Cardiac fibroblast (primary cell): ENCODE measurements around the gene CCDC102A.
"Not testable (repeated sequence)": the region's sequence is repeated elsewhere in the genome, so short reads cannot be mapped to it uniquely, and the experiment has no call there.

Experiments
- DNase-seq, 2 donors: peaks; one replicate each; pipeline versions ENCODE4 v3.0.0 to v3.0.0-alpha.2; 2010; ENCODE audit warnings: low read depth in 2 of 2
- H3K4me3 ChIP-seq, 2 donors: replicated peaks in 1 of 2; 1 replicate in 1 of 2; 2 replicates in 1 of 2; pipeline ENCODE4 v1.5.1; 2011; ENCODE audit warnings: low read depth in 2 of 2, low read length in 2 of 2, mild to moderate bottlenecking in 2 of 2, moderate library complexity in 1 of 2
- TF ChIP-seq, protein P1 (sequence below): IDR thresholded peaks from one replicate; pipeline ENCODE4 v1.5.1; 2011; ENCODE audit warnings: low read depth, mild to moderate bottlenecking, low read length, inconsistent platforms

Gene CCDC102A

DNA sequence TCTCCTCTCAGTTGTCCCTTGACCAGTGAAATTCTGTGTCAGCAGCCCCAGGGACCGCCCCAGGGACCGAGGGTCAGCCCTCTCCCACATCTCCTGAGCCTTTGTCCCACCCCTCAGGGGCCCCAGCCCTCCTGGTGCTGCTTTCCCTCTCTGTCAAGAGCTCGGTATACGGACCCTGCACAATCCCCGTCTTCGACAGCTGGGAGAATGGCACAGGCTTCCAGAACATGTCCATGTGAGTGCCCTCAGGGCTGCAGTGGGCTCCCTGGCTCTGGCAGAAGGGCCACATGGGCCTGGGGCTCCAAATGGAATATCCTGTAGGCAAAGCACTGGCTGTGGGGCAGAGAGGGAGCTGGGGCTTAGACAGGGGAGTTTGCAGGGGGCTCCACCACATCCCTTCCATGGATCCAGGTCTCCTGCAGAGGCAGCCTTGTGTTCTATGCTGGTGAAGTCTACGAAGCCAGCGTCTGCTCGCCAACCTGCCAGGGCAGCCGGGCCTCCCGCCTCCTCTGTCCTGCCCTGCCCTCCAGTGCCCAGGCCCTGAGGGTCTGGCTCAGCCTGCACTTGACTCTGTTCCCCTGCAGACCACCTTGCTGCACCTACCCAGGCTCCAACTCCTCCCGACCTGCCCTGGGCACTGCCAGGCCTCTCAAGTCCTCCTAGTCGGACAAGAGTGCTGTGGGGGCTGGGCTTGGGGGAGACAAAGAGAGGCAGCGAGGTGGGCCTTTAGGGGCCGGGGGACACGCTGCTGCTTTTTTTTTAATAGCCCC lies 34.1 kb upstream of the CCDC102A start:
- no peak overlapping the region for H3K4me3 ChIP-seq
- TF ChIP-seq, protein P1, sequence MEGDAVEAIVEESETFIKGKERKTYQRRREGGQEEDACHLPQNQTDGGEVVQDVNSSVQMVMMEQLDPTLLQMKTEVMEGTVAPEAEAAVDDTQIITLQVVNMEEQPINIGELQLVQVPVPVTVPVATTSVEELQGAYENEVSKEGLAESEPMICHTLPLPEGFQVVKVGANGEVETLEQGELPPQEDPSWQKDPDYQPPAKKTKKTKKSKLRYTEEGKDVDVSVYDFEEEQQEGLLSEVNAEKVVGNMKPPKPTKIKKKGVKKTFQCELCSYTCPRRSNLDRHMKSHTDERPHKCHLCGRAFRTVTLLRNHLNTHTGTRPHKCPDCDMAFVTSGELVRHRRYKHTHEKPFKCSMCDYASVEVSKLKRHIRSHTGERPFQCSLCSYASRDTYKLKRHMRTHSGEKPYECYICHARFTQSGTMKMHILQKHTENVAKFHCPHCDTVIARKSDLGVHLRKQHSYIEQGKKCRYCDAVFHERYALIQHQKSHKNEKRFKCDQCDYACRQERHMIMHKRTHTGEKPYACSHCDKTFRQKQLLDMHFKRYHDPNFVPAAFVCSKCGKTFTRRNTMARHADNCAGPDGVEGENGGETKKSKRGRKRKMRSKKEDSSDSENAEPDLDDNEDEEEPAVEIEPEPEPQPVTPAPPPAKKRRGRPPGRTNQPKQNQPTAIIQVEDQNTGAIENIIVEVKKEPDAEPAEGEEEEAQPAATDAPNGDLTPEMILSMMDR: no peak
- DNase-seq: no peak

DNA sequence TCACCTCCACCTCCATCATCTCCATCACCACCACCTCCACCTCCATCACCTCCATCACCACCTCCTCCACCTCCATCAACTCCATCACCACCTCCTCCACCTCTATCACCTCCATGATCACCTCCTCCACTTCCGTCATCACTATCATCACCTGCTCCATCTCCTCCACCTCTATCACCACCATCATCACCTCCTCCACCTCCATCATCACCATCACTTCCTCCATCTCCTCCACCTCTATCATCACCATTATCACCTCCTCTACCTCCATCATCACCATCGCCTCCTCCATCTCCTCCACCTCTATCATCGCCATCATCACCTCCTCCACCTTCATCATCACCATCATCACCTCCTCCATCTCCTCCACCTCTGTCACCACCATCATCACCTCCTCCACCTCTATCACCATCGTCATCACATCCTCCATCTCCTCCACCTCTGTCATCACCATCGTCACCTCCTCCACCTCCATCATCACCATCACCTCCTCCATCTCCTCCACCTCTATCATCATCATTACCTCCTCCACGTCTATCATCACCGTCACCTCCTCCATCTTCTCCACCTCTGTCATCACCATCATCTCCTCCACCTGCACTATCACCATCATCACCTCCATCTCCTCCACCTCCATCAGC lies 33.1 kb upstream of the CCDC102A start:
- TF ChIP-seq, protein P1: no peak

DNA sequence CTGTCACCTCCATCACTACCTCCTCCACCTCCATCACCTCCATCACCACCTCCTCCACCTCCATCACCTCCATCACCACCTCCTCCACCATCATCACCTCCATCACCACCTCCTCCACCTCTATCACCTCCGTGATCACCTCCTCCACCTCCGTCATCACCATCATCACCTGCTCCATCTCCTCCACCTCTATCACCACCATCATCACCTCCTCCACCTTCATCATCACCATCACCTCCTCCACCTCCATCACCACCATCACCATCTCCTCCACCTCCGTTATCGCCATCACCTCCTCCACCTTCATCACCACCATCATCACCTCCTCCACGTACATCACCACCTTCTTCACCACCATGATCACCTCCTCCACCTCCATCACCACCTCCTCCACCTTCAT lies 32.4 kb upstream of the CCDC102A start:
- not testable (repeated sequence) for H3K4me3 ChIP-seq, DNase-seq

More for the DNA sequence above, 33.1 kb upstream of the CCDC102A start:
- no peak overlapping the region for H3K4me3 ChIP-seq
- DNase-seq: no peak

DNA sequence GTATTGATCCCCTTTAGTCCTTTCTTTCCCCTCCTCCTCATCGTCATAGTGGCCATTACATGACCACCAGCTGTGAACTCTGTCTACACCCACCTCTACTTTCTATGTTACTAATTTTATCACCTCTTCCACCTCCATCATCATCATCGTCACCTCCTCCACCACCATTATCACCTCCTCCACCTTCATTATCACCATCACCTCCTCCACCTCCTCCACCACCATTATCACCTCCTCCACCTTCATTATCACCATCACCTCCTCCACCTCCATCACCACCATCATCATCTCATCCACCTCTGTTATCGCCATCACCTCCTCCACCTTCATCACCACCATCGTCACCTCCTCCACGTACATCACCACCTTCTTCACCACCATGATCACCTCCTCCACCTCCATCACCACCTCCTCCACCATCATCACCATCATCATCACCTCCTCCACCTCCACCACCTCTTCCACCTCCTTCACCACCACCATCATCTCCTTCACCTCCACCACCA lies 31.9 kb upstream of the CCDC102A start:
- no peak overlapping the region for H3K4me3 ChIP-seq
- TF ChIP-seq, protein P1: no peak
- no peak for DNase-seq

DNA sequence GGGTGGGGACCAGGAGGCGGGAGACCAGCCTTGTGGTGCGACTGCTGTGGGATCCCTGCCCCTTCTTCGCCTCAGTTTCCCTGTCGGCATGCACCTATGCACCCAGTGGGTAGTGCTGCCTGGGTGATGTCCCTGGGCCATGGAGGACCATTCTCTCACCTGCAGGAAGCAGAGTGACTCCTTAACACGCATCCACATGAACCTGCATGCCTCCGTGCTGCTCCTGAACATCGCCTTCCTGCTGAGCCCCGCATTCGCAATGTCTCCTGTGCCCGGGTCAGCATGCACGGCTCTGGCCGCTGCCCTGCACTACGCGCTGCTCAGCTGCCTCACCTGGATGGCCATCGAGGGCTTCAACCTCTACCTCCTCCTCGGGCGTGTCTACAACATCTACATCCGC lies 31.3 kb upstream of the CCDC102A start:
- TF ChIP-seq, protein P1: no peak
- DNase-seq: no peak
- H3K4me3 ChIP-seq: no peak overlapping the region

DNA sequence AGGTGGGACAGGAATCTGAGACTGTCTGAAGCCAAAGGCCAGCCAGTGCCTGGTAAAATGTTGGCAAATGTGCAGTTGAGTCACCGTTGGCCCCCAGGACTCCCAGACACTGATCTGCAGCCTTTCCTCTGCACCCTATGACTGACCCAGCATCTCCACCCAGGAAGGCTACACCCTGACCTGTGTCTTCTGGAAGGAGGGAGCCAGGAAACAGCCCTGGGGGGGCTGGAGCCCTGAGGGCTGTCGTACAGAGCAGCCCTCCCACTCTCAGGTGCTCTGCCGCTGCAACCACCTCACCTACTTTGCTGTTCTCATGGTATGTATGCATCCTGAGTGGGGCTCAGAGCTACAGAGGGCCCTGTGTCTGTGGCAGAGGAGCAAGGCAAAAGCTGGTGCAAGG lies 30.1 kb upstream of the CCDC102A start:
- DNase-seq: no peak
- TF ChIP-seq, protein P1: no peak
- no peak overlapping the region for H3K4me3 ChIP-seq

DNA sequence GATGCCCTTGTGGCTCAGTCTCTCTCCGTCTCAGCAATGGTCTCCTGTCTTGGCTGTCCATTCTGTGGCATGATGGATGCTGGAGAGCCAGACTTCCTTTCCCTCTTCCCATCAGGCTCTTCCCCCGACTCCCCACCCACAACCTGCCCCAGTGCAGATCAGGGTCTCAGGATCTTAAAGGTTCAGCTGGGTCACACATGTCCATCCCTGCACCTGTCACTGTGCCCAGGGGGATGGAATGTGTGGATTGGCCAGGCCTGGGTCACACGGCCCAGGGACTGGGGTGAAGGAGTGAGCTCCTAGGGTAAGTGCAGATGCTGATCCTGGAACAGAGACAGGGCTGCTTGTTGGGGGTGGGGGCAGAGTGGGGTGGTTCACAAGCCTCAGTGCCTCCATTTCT lies 29.1 kb upstream of the CCDC102A start:
- TF ChIP-seq, protein P1: no peak
- H3K4me3 ChIP-seq: no peak overlapping the region
- no peak for DNase-seq
